AG04450 (cell line): Measurements from ENCODE around the gene PERP. TPM values are rescaled to one million over a fixed set of nuclear protein-coding genes. Genes with fewer than 3 reads are reported as not detected.

Experiments used
- CTCF ChIA-PET: fragments of 300-600, 350-600 bp; formaldehyde crosslinking; extraction: SDS; loops from one replicate; lab custom pipeline; 2022; ENCODE audit warnings: antibody characterized with exemption, inconsistent platforms; lab: Charles Lee
- POLR2A ChIA-PET: fragments of 350-600 bp; formaldehyde crosslinking; extraction: SDS; loops from one replicate; lab custom pipeline; 2021; ENCODE audit warnings: antibody characterized with exemption, inconsistent platforms; lab: Yijun Ruan, JAX
- DNase-seq: peaks from one replicate; pipeline ENCODE4 v3.0.0-alpha.2; 2011; ENCODE audit warnings: low read depth, low spot score
- H3K27ac ChIP-seq: one replicate; pipeline ENCODE4 v1.5.1; 2012; ENCODE audit warnings: low read depth, low read length, control low read depth
- H3K27me3 ChIP-seq: one replicate; pipeline ENCODE4 v1.6.0; 2012; ENCODE audit warnings: low read length; ENCODE audit not compliant: control insufficient read depth, insufficient read depth
- H3K4me3 ChIP-seq: 2 replicates; pipeline ENCODE4 v1.5.1; 2011; ENCODE audit warnings: mild to moderate bottlenecking, low read depth, low read length, control low read depth
- H3K9me3 ChIP-seq: 2 replicates; pipeline ENCODE4 v1.5.1; 2012; ENCODE audit warnings: low read length; ENCODE audit not compliant: control insufficient read depth, insufficient read depth
- CTCF ChIP-seq: IDR thresholded peaks from 2 replicates; pipeline ENCODE4 v1.5.1; 2011; ENCODE audit warnings: low read depth, low read length, control low read depth, inconsistent platforms
- polyA minus RNA-seq: library from RNA; depleted of rRNA, polyadenylated mRNA; stranded (reverse); fragments of >200 nt; gene quantifications from 2 replicates; pipeline ENCODE4 v1.2.3, GENCODE V29; 2011; rRNA and poly(A)+ RNA removed
- polyA plus RNA-seq: library from polyadenylated mRNA; depleted of rRNA; stranded (reverse); fragments of >200 nt; gene quantifications from 2 replicates; pipeline ENCODE4 v1.2.3, GENCODE V29; 2011; rRNA removed

PERP gene
- polyA plus RNA-seq = 40.5 and 47.6 TPM in 2 replicates
- polyA minus RNA-seq = 24.3 and 25.1 TPM in 2 replicates

- DNase-seq = no peak
- no peak for TF ChIP-seq CTCF
- Histone ChIP-seq H3K27me3 (peaks cover 14% of the 10 kb centered on the region), H3K4me3 (peak within 1 kb of the TSS; percentile 65), H3K9me3 (no peaks in the 10 kb centered on the region), H3K27ac (no peak within 1 kb of the TSS)
- ChIA-PET POLR2A (interaction anchor here (0.7 to 0.8 kb wide), 2 partner anchors 18 to 177 kb away, joined by 4 to 5 read pairs; no protein-coding TSS in a partner anchor), CTCF (interaction anchor here (0.6 to 3.5 kb wide), 9 partner anchors 8 to 1013 kb away, joined by 3 to 250 read pairs (median 8); no protein-coding TSS in a partner anchor)
These were observed at the start of gene PERP for GRCh38 chr6:138107078-138107751. Gene PERP (minus strand): TSS chr6:138107419. CDS start chr6:138107340, 79 bp downstream.

GRCh38 chr6:138155443-138155842 lies 48.2 kb upstream of the PERP start:
- Histone ChIP-seq H3K27me3 (peaks cover 10% of the 10 kb centered on the region), H3K27ac (no peak overlapping the region), H3K4me3 (no peak overlapping the region), H3K9me3 (no peaks in the 10 kb centered on the region)
- CTCF ChIA-PET = interaction anchor here (1.2 kb wide), 1 partner anchor 39 kb away, joined by 3 read pairs; no protein-coding TSS in a partner anchor
- DNase-seq = no peak
- POLR2A ChIA-PET = no interaction called here
- no peak for TF ChIP-seq CTCF

- ChIA-PET POLR2A (no interaction called here), CTCF (no interaction called here)
- no peak for DNase-seq
- no peak overlapping the region for H3K27ac ChIP-seq
- H3K4me3 ChIP-seq = no peak overlapping the region
- H3K9me3 ChIP-seq = no peaks in the 10 kb centered on the region
- TF ChIP-seq CTCF = no peak
- peaks cover 11% of the 10 kb centered on the region for H3K27me3 ChIP-seq
These were observed 39.3 kb upstream of the PERP start for GRCh38 chr6:138146544-138146943.

- Histone ChIP-seq H3K9me3 (no peaks in the 10 kb centered on the region), H3K4me3 (no peak overlapping the region), H3K27ac (no peak overlapping the region), H3K27me3 (peaks cover 11% of the 10 kb centered on the region)
- no peak for DNase-seq
- ChIA-PET CTCF (no interaction called here), POLR2A (no interaction called here)
- TF ChIP-seq CTCF = no peak
These were observed 38.2 kb upstream of the PERP start for GRCh38 chr6:138145402-138145801.

- CTCF ChIA-PET = interaction anchor here (1.4 kb wide), 1 partner anchor 26 kb away, joined by 4 read pairs; no protein-coding TSS in a partner anchor
- H3K27ac ChIP-seq = no peak overlapping the region
- POLR2A ChIA-PET = no interaction called here
- H3K4me3 ChIP-seq = no peak overlapping the region
- TF ChIP-seq CTCF = no peak
- no peak for DNase-seq
- H3K9me3 ChIP-seq = no peaks in the 10 kb centered on the region
- H3K27me3 ChIP-seq = peaks cover 9% of the 10 kb centered on the region
These were observed 35.6 kb upstream of the PERP start for GRCh38 chr6:138142806-138143205.
